ENCODE measurements around the gene DIP2C. TPM values are rescaled to one million over a fixed set of nuclear protein-coding genes. Genes with fewer than 3 reads are reported as not detected.

The DIP2C gene
- total RNA-seq, 4 donors from 2014 or later, result 8.4 to 22.7 (median 16.8) TPM

DNA sequence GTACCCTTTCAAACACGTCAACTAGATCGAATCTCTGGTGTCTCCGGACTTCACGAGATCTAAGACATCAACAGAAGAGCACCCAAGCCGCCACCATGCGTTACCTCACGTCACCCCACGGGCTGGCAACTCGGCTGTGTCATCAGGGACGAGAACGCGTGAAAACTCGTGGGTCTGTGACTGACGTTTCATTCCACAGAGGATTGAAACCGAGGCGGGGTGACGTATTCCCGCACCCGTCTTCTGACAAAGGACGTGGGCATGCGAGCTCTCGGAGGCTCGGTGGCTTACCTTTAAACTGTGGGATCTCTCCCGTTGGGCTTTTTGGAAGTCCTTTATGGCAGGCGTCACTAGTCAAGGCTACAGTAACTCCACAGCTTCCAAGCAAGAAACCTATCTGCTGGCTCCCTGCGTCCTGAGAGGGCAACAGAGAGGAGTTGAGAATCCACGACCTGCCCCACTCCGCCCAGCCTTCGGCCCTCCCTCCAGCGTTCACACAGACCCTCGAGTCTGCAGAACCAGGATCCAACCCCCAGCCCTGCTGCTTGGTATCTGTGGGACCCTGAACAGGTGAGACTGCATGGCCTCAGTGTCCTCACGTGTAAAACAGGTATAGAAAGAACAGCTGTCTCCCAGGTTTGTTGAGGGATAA lies 298.9 kb downstream of the DIP2C start:
- Histone ChIP-seq H3K4me3 (no peak overlapping the region), H3K27ac (no peak overlapping the region), H3K27me3 (no peaks in the 10 kb centered on the region), H3K36me3 (peaks cover 0 to 28% (median 0%) of the 10 kb centered on the region in 3 donors), H3K9me3 (no peaks in the 10 kb centered on the region), H3K4me1 (peaks cover 0 to 14% (median 0%) of the 10 kb centered on the region in 4 donors)
- DNase-seq, result no peak
- TF ChIP-seq, protein P1, sequence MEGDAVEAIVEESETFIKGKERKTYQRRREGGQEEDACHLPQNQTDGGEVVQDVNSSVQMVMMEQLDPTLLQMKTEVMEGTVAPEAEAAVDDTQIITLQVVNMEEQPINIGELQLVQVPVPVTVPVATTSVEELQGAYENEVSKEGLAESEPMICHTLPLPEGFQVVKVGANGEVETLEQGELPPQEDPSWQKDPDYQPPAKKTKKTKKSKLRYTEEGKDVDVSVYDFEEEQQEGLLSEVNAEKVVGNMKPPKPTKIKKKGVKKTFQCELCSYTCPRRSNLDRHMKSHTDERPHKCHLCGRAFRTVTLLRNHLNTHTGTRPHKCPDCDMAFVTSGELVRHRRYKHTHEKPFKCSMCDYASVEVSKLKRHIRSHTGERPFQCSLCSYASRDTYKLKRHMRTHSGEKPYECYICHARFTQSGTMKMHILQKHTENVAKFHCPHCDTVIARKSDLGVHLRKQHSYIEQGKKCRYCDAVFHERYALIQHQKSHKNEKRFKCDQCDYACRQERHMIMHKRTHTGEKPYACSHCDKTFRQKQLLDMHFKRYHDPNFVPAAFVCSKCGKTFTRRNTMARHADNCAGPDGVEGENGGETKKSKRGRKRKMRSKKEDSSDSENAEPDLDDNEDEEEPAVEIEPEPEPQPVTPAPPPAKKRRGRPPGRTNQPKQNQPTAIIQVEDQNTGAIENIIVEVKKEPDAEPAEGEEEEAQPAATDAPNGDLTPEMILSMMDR (IDR thresholded peaks at IDR 0.05), result no peak
- TF ChIP-seq POLR2A (IDR thresholded peaks at IDR 0.05), result no peak

DNA sequence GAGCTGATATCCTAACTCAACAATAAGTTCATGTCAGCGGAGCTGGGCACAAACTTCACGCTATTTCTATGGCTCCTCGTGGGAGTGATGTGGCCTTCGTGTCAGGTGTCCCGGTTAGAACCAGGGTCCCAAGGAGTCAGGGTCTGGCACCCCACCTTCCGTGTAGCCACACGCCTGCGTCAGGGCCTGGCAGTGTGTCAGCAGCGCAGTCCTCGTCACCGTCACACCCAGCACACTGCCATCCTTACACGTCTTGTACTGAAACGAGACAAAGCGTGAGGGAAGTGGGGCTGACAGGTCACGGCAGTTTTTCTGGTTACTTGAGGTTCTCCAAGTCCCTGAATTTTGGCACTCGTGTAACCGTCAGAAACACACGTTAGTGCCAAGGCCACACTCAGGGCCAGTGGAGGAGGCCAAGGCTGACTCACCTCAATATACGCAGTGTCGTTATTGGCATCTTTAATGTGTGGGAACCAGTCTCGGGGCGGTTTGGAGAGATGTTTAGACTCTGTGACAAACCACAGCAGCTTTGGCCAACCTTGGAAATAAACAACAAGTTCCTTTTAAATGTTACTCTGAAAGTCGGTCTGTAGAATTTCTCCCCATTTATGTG lies 299.5 kb downstream of the DIP2C start:
- H3K9me3 ChIP-seq, result no peaks in the 10 kb centered on the region

GRCh38 chr10:389261-389790 lies 300.1 kb downstream of the DIP2C start:
- Histone ChIP-seq H3K9me3 (no peaks in the 10 kb centered on the region), H3K4me1 (peaks cover 0 to 14% (median 0%) of the 10 kb centered on the region in 4 donors), H3K27me3 (no peaks in the 10 kb centered on the region), H3K27ac (no peak overlapping the region), H3K4me3 (no peak overlapping the region), H3K36me3 (peaks cover 0 to 33% (median 0%) of the 10 kb centered on the region in 3 donors)
- TF ChIP-seq POLR2A (IDR thresholded peaks at IDR 0.05), result no peak
- DNase-seq, result no peak

More for the DNA sequence above, 299.5 kb downstream of the DIP2C start:
- TF ChIP-seq, protein P1 (IDR thresholded peaks at IDR 0.05), result no peak
- no peak for TF ChIP-seq POLR2A (IDR thresholded peaks at IDR 0.05)
- no peak overlapping the region for H3K27ac ChIP-seq
- no peak for DNase-seq
- H3K36me3 ChIP-seq, result peaks cover 0 to 28% (median 0%) of the 10 kb centered on the region in 3 donors
- no peaks in the 10 kb centered on the region for H3K27me3 ChIP-seq
- H3K4me3 ChIP-seq, result no peak overlapping the region
- peaks cover 0 to 14% (median 0%) of the 10 kb centered on the region in 4 donors for H3K4me1 ChIP-seq

DNA sequence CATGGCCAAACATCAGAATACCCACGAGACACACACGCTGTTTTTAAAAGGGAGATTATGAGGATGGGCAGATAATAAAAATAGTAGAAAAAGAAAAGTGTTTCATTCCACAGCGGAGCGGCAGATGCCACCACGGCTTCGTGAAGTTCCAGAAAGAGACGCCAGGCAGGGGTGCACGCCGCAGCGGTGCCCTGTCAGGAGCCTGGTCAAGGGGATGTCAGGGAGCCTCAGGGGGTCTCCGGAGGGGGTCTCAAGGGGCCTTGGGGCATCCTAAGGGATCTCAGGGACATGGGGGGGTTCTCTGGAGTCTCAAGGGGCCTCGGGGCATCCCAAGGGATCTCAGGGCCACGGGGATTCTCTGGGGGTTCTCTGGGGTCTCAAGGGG lies 300.8 kb downstream of the DIP2C start:
- TF ChIP-seq, protein P1 (IDR thresholded peaks at IDR 0.05), result no peak
- TF ChIP-seq POLR2A (IDR thresholded peaks at IDR 0.05), result no peak
- Histone ChIP-seq H3K4me3 (no peak overlapping the region), H3K27me3 (no peaks in the 10 kb centered on the region), H3K36me3 (peaks cover 0 to 33% (median 0%) of the 10 kb centered on the region in 3 donors), H3K9me3 (no peaks in the 10 kb centered on the region), H3K27ac (no peak overlapping the region), H3K4me1 (peaks cover 0 to 14% (median 0%) of the 10 kb centered on the region in 4 donors)
- DNase-seq, result no peak

GRCh38 chr10:387909-388660 lies 301.4 kb downstream of the DIP2C start:
- Histone ChIP-seq H3K27ac (peak overlapping the region in 1 of 4 donors; percentile 39), H3K4me3 (no peak overlapping the region), H3K4me1 (peaks cover 0 to 14% (median 0%) of the 10 kb centered on the region in 4 donors), H3K36me3 (peaks cover 0 to 33% (median 0%) of the 10 kb centered on the region in 3 donors), H3K27me3 (no peaks in the 10 kb centered on the region), H3K9me3 (no peaks in the 10 kb centered on the region)
- TF ChIP-seq, protein P1 (IDR thresholded peaks at IDR 0.05), result no peak
- TF ChIP-seq POLR2A (IDR thresholded peaks at IDR 0.05), result no peak
- DNase-seq, result no peak
